OCI-LY7 (cell line): ENCODE data around the gene SYT13. TPM values are rescaled to one million over a fixed set of nuclear protein-coding genes. Genes with fewer than 3 reads are reported as not detected.
A peak's percentile ranks its signal among the peaks of the same experiment; 100 is the strongest.

Source experiments
- BruUV-seq: library from RNA; stranded (reverse); fragments of 400-500 nt; replicated peaks from 2 replicates; lab custom pipeline; 2021; lab: Mats Ljungman, UMichigan
- CTCF ChIA-PET: fragments of 300-600 bp; sonication (Branson Sonifier 250); formaldehyde crosslinking; loops from one replicate; lab custom pipeline; 2022; ENCODE audit warnings: antibody characterized with exemption; ENCODE audit not compliant: unreplicated experiment; lab: Charles Lee
- POLR2A ChIA-PET: fragments of 300-600 bp; sonication (Branson Sonifier 250); formaldehyde crosslinking; loops from one replicate; lab custom pipeline; 2022; ENCODE audit warnings: antibody characterized with exemption; lab: Charles Lee
- DNase-seq: peaks from one replicate; pipeline ENCODE4 v3.0.0-alpha.2; 2015; ENCODE audit warnings: low spot score
- H2AFZ ChIP-seq: fragments of 200-600 bp; sonication (generic), shearing (Covaris generic); 2 replicates; pipeline ENCODE4 v1.6.1; 2014; ENCODE audit warnings: mild to moderate bottlenecking, antibody characterized with exemption, low read length, moderate library complexity
- H3K27ac ChIP-seq: fragments of 200-600 bp; sonication (generic); 2 replicates; pipeline ENCODE4 v1.5.1; 2014; ENCODE audit warnings: mixed run types, low read depth, mild to moderate bottlenecking, moderate library complexity, low read length, inconsistent platforms; ENCODE audit not compliant: poor library complexity, severe bottlenecking
- H3K36me3 ChIP-seq: fragments of 200-600 bp; sonication (generic); 2 replicates; pipeline ENCODE4 v1.6.1; 2014; ENCODE audit warnings: mild to moderate bottlenecking, antibody characterized with exemption, low read length, moderate library complexity, mixed read lengths; ENCODE audit not compliant: insufficient read depth
- H3K4me1 ChIP-seq: fragments of 200-600 bp; sonication (generic); 2 replicates; pipeline ENCODE4 v1.5.1; 2014; ENCODE audit warnings: mild to moderate bottlenecking, low read length; ENCODE audit not compliant: insufficient read depth, poor library complexity, severe bottlenecking
- H3K4me2 ChIP-seq: fragments of 200-600 bp; sonication (generic); 2 replicates; pipeline ENCODE4 v1.6.1; 2014; ENCODE audit warnings: mild to moderate bottlenecking, low read length
- H3K4me3 ChIP-seq: fragments of 200-600 bp; sonication (generic); 2 replicates; pipeline ENCODE4 v1.5.1; 2014; ENCODE audit warnings: mild to moderate bottlenecking, low read depth, low read length; ENCODE audit not compliant: poor library complexity, severe bottlenecking
- H3K79me2 ChIP-seq: fragments of 200-600 bp; sonication (generic); 2 replicates; pipeline ENCODE4 v1.6.1; 2016; ENCODE audit warnings: low read depth, mild to moderate bottlenecking, low read length, moderate library complexity, mixed read lengths; ENCODE audit not compliant: insufficient read depth
- H3K9me2 ChIP-seq: fragments of 200-600 bp; sonication (generic); 2 replicates; pipeline ENCODE4 v1.6.1; 2016; ENCODE audit warnings: mild to moderate bottlenecking, low read length, mixed read lengths; ENCODE audit not compliant: insufficient read depth
- H3K9me3 ChIP-seq: fragments of 200-600 bp; sonication (generic); 2 replicates; pipeline ENCODE4 v1.6.1; 2014; ENCODE audit warnings: mild to moderate bottlenecking, mixed run types, low read length, mixed read lengths
- H4K20me1 ChIP-seq: fragments of 200-600 bp; sonication (generic); 2 replicates; pipeline ENCODE4 v1.6.1; 2014; ENCODE audit warnings: mild to moderate bottlenecking, antibody characterized with exemption, low read length, moderate library complexity, mixed read lengths; ENCODE audit not compliant: insufficient read depth
- EZH2phosphoT487 ChIP-seq: fragments of 200-600 bp; sonication (generic); IDR thresholded peaks from 2 replicates; pipeline ENCODE4 v1.6.1; 2018; ENCODE audit warnings: low read depth, borderline replicate concordance, mild to moderate bottlenecking, mixed run types, antibody characterized with exemption, low read length, moderate library complexity, mixed read lengths
- intact Hi-C: fragments of 100-400 bp; cut with micrococcal nuclease; formaldehyde crosslinking; loops from one replicate; pipeline ENCODE4 v1.10.0; 2022; ENCODE audit not compliant: unreplicated experiment
- total RNA-seq, 2 experiments: library from RNA; depleted of rRNA in 1 of 2; stranded (reverse); fragments of >200 nt in 1 of 2; shearing (Covaris generic) in 1 of 2; gene quantifications; 2 replicates each; pipeline ENCODE4 v1.2.3, GENCODE V29; 2014 to 2022
- TF ChIP-seq, protein P1 (sequence below): fragments of 200-600 bp; sonication (generic); conservative IDR thresholded peaks from 2 replicates; pipeline ENCODE4 v1.5.1; 2014; ENCODE audit warnings: mild to moderate bottlenecking, antibody characterized with exemption, low read length, moderate library complexity, mixed read lengths

SYT13 gene
- total RNA-seq, 2 experiments from 2014 or later, result not detected

GRCh38 chr11:45215098-45215865 is 70.9 kb downstream of the SYT13 start:
- Histone ChIP-seq H3K36me3 (no peaks in the 10 kb centered on the region), H3K9me2 (no peaks in the 10 kb centered on the region), H2AFZ (no peak overlapping the region), H3K9me3 (no peaks in the 10 kb centered on the region), H4K20me1 (no peaks in the 10 kb centered on the region), H3K79me2 (no peaks in the 10 kb centered on the region), H3K4me2 (no peak overlapping the region), H3K4me1 (no peaks in the 10 kb centered on the region), H3K4me3 (no peak overlapping the region), H3K27ac (no peak overlapping the region)
- ChIA-PET POLR2A (no interaction called here), CTCF (interaction anchor here (0.8 kb wide), 1 partner anchor 9 kb away, joined by 3 read pairs; no protein-coding TSS in a partner anchor)
- no TSS peak for BruUV-seq
- TF ChIP-seq EZH2phosphoT487, result no peak
- TF ChIP-seq, protein P1, sequence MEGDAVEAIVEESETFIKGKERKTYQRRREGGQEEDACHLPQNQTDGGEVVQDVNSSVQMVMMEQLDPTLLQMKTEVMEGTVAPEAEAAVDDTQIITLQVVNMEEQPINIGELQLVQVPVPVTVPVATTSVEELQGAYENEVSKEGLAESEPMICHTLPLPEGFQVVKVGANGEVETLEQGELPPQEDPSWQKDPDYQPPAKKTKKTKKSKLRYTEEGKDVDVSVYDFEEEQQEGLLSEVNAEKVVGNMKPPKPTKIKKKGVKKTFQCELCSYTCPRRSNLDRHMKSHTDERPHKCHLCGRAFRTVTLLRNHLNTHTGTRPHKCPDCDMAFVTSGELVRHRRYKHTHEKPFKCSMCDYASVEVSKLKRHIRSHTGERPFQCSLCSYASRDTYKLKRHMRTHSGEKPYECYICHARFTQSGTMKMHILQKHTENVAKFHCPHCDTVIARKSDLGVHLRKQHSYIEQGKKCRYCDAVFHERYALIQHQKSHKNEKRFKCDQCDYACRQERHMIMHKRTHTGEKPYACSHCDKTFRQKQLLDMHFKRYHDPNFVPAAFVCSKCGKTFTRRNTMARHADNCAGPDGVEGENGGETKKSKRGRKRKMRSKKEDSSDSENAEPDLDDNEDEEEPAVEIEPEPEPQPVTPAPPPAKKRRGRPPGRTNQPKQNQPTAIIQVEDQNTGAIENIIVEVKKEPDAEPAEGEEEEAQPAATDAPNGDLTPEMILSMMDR, result no peak
- no peak for DNase-seq
- intact Hi-C loops, result no loop called here

GRCh38 chr11:45213717-45214116 is 72.4 kb downstream of the SYT13 start:
- no peak for DNase-seq
- H3K27ac ChIP-seq, result no peak overlapping the region
- TF ChIP-seq EZH2phosphoT487, result no peak
- TF ChIP-seq, protein P1, result no peak
- H3K4me1 ChIP-seq, result no peaks in the 10 kb centered on the region
- no peaks in the 10 kb centered on the region for H3K9me2 ChIP-seq
- BruUV-seq, result no TSS peak
- intact Hi-C loops, result no loop called here
- no peaks in the 10 kb centered on the region for H3K79me2 ChIP-seq
- H3K4me2 ChIP-seq, result no peak overlapping the region
- H2AFZ ChIP-seq, result no peak overlapping the region
- no peaks in the 10 kb centered on the region for H4K20me1 ChIP-seq
- H3K9me3 ChIP-seq, result no peaks in the 10 kb centered on the region
- no peaks in the 10 kb centered on the region for H3K36me3 ChIP-seq
- ChIA-PET POLR2A (no interaction called here), CTCF (no interaction called here)
- no peak overlapping the region for H3K4me3 ChIP-seq

DNA sequence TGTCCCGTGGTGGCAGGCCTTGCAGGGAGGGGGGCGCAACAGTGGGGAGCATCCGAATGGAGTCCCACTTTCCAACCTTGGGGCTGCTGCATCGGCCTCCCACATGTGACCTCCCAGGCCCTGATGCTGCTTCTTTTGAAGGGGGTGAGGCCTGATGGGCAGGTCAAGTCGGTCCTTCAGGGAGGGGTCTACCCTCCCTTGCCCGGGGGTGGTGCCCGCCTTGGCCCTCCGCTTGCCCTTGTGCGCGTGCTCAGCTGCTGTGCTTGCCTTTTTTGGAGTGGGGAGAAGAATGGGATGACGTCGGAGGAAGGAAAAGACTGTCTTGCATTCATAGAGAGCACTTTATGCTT is 72.8 kb downstream of the SYT13 start:
- ChIA-PET POLR2A (no interaction called here), CTCF (no interaction called here)
- no peaks in the 10 kb centered on the region for H3K4me1 ChIP-seq
- H3K4me2 ChIP-seq, result no peak overlapping the region
- no TSS peak for BruUV-seq
- H3K79me2 ChIP-seq, result no peaks in the 10 kb centered on the region
- H3K9me2 ChIP-seq, result no peaks in the 10 kb centered on the region
- no peaks in the 10 kb centered on the region for H3K9me3 ChIP-seq
- no peak for DNase-seq
- H3K4me3 ChIP-seq, result no peak overlapping the region
- intact Hi-C loops, result no loop called here
- TF ChIP-seq, protein P1, result 0 out of 2 replicates have a peak, but pooled peaks have one; percentile 2
- TF ChIP-seq EZH2phosphoT487, result no peak
- H3K27ac ChIP-seq, result no peak overlapping the region
- H2AFZ ChIP-seq, result no peak overlapping the region
- H4K20me1 ChIP-seq, result no peaks in the 10 kb centered on the region
- H3K36me3 ChIP-seq, result no peaks in the 10 kb centered on the region
